ENCODE measurements around the gene JPH3. TPM values are rescaled to one million over a fixed set of nuclear protein-coding genes. Genes with fewer than 3 reads are reported as not detected.
"Not testable (repeated sequence)": the region's sequence is repeated elsewhere in the genome, so short reads cannot be mapped to it uniquely, and the experiment has no call there.

Gene JPH3
- total RNA-seq, 1 donor from 2014 or later, result 0.22 TPM

GRCh38 chr16:87664792-87665191 is 62.5 kb downstream of the JPH3 start:
- DNase-seq (ENCODE audit: low spot score) (no peak), ATAC-seq (no peak)
- intact Hi-C loops (cut with DNase I), result no loop called here

- DNase-seq (ENCODE audit: low spot score) (no peak), ATAC-seq (no peak)
- intact Hi-C loops (cut with DNase I), result no loop called here
Measured at GRCh38 chr16:87665193-87665592, 62.9 kb downstream of the JPH3 start.

GRCh38 chr16:87666919-87667318 is 64.6 kb downstream of the JPH3 start:
- intact Hi-C loops (cut with DNase I), result no loop called here
- ATAC-seq, result no peak
- DNase-seq (ENCODE audit: low spot score), result no peak

- DNase-seq (ENCODE audit: low spot score) (no peak), ATAC-seq (no peak)
- intact Hi-C loops (cut with DNase I), result no loop called here
Measured at GRCh38 chr16:87667443-87667842, 65.1 kb downstream of the JPH3 start.

GRCh38 chr16:87667946-87668345 is 65.6 kb downstream of the JPH3 start:
- DNase-seq (ENCODE audit: low spot score) (no peak), ATAC-seq (no peak)
- intact Hi-C loops (cut with DNase I), result no loop called here

GRCh38 chr16:87669672-87670071 is 67.4 kb downstream of the JPH3 start:
- intact Hi-C loops (cut with DNase I), result no loop called here
- ATAC-seq (no peak), DNase-seq (ENCODE audit: low spot score) (no peak)

- intact Hi-C loops (cut with DNase I), result no loop called here
- ATAC-seq (no peak), DNase-seq (ENCODE audit: low spot score) (no peak)
Measured at GRCh38 chr16:87671221-87671620, 68.9 kb downstream of the JPH3 start.

- intact Hi-C loops (cut with DNase I), result no loop called here
- DNase-seq (ENCODE audit: low spot score) (no peak), ATAC-seq (no peak)
Measured at GRCh38 chr16:87671715-87672270, 69.5 kb downstream of the JPH3 start.

GRCh38 chr16:87674419-87674818 is 72.1 kb downstream of the JPH3 start:
- intact Hi-C loops (cut with DNase I), result no loop called here
- DNase-seq (ENCODE audit: low spot score) (no peak), ATAC-seq (no peak)

GRCh38 chr16:87675111-87675719 is 72.9 kb downstream of the JPH3 start:
- intact Hi-C loops (cut with DNase I), result no loop called here
- ATAC-seq, result no peak
- DNase-seq (ENCODE audit: low spot score), result no peak

- intact Hi-C loops (cut with DNase I), result no loop called here
- no peak for DNase-seq (ENCODE audit: low spot score)
- ATAC-seq, result no peak
Measured at GRCh38 chr16:87677830-87678229, 75.5 kb downstream of the JPH3 start.

- DNase-seq (ENCODE audit: low spot score), result no peak
- intact Hi-C loops (cut with DNase I), result loop anchor here (1.0 kb wide), 1 partner anchor 31 kb away; no protein-coding TSS in a partner anchor
- ATAC-seq, result no peak
Measured at GRCh38 chr16:87678618-87679017, 76.3 kb downstream of the JPH3 start.

- intact Hi-C loops (cut with DNase I), result loop anchor here (1.0 kb wide), 1 partner anchor 32 kb away; no protein-coding TSS in a partner anchor
- ATAC-seq (no peak), DNase-seq (ENCODE audit: low spot score) (no peak)
Measured at GRCh38 chr16:87679593-87680271, 77.4 kb downstream of the JPH3 start.

GRCh38 chr16:87680272-87680644 is 78.0 kb downstream of the JPH3 start:
- ATAC-seq (no peak), DNase-seq (ENCODE audit: low spot score) (no peak)
- intact Hi-C loops (cut with DNase I), result no loop called here

- DNase-seq (ENCODE audit: low spot score); ATAC-seq; intact Hi-C loops (cut with DNase I): not testable (repeated sequence)
Measured at GRCh38 chr16:87681051-87681602, 78.8 kb downstream of the JPH3 start.

- ATAC-seq (no peak), DNase-seq (ENCODE audit: low spot score) (no peak)
- intact Hi-C loops (cut with DNase I), result no loop called here
Measured at GRCh38 chr16:87681981-87682570, 79.8 kb downstream of the JPH3 start.

GRCh38 chr16:87682852-87683399 is 80.6 kb downstream of the JPH3 start:
- ATAC-seq (no peak), DNase-seq (ENCODE audit: low spot score) (no peak)
- intact Hi-C loops (cut with DNase I), result no loop called here

- no peak for ATAC-seq
Measured at GRCh38 chr16:87684106-87684677, 81.9 kb downstream of the JPH3 start.

GRCh38 chr16:87684711-87685404 is 82.5 kb downstream of the JPH3 start:
- DNase-seq (ENCODE audit: low spot score), result no peak
- intact Hi-C loops (cut with DNase I), result no loop called here
- no peak for ATAC-seq

More at GRCh38 chr16:87684106-87684677, 81.9 kb downstream of the JPH3 start:
- DNase-seq (ENCODE audit: low spot score), result no peak
- intact Hi-C loops (cut with DNase I), result no loop called here

Data from sciatic nerve (tissue), 2 donors.